CD14-positive monocyte (primary cell): Measurements from ENCODE around the gene FLNA. TPM values are rescaled to one million over a fixed set of nuclear protein-coding genes. Genes with fewer than 3 reads are reported as not detected.

Experiments used
- DNase-seq, 3 donors: peaks; one replicate each; pipeline ENCODE4 v3.0.0-alpha.2; 2011 to 2022
- H2AFZ ChIP-seq: 2 replicates; pipeline ENCODE4 v1.6.0; 2012; ENCODE audit warnings: mild to moderate bottlenecking, low read depth, low read length, inconsistent platforms; ENCODE audit not compliant: insufficient read depth, poor library complexity, severe bottlenecking
- H3K27ac ChIP-seq, 2 donors: 1 replicate in 1 of 2; 2 replicates in 1 of 2; pipeline ENCODE4 v1.5.1; 2012 to 2013; ENCODE audit warnings: low read length in 2 of 2, control low read depth in 1 of 2, inconsistent platforms in 1 of 2, low read depth in 1 of 2, mild to moderate bottlenecking in 1 of 2
- H3K27me3 ChIP-seq, 2 donors: one replicate each; pipeline versions ENCODE4 v1.6.0 to v1.6.1; 2011 to 2013; ENCODE audit warnings: low read length in 2 of 2; ENCODE audit not compliant: control insufficient read depth in 2 of 2, insufficient read depth in 2 of 2
- H3K36me3 ChIP-seq, 2 donors: replicated peaks in 1 of 2; 1 replicate in 1 of 2; 2 replicates in 1 of 2; pipeline versions ENCODE4 v1.5.1 to v1.6.1; 2012 to 2013; ENCODE audit warnings: low read length in 2 of 2, control low read depth in 1 of 2, inconsistent platforms in 1 of 2, mild to moderate bottlenecking in 1 of 2; ENCODE audit not compliant: insufficient read depth in 2 of 2, control insufficient read depth in 1 of 2
- H3K4me1 ChIP-seq, 2 donors: 1 replicate in 1 of 2; 2 replicates in 1 of 2; pipeline versions ENCODE4 v1.5.1 to v1.6.1; 2012 to 2013; ENCODE audit warnings: low read length in 2 of 2, control low read depth in 1 of 2, inconsistent platforms in 1 of 2, mild to moderate bottlenecking in 1 of 2, moderate library complexity in 1 of 2; ENCODE audit not compliant: insufficient read depth in 2 of 2, control insufficient read depth in 1 of 2
- H3K4me2 ChIP-seq: replicated peaks from 2 replicates; pipeline ENCODE3; 2012; ENCODE audit warnings: low read length, moderate library complexity, mild to moderate bottlenecking; ENCODE audit not compliant: poor library complexity, severe bottlenecking; ENCODE audit errors: extremely low read depth
- H3K4me3 ChIP-seq, 3 experiments: fragments of 200-600 bp in 1 of 3; sonication (generic) in 1 of 3; replicated peaks in 1 of 3; 1 replicate in 2 of 3; 2 replicates in 1 of 3; pipeline ENCODE4 v1.5.1; 2011 to 2013; ENCODE audit warnings: low read length in 3 of 3, mild to moderate bottlenecking in 3 of 3, control low read depth in 2 of 3, low read depth in 2 of 3, inconsistent platforms in 1 of 3, moderate library complexity in 1 of 3
- H3K79me2 ChIP-seq: 2 replicates; pipeline ENCODE4 v1.6.0; 2012; ENCODE audit warnings: mild to moderate bottlenecking, control low read depth, inconsistent platforms, low read length, moderate library complexity; ENCODE audit not compliant: insufficient read depth
- H3K9ac ChIP-seq: 2 replicates; pipeline ENCODE4 v1.6.0; 2017; ENCODE audit warnings: low read length, mild to moderate bottlenecking; ENCODE audit not compliant: insufficient read depth, poor library complexity, severe bottlenecking
- H3K9me3 ChIP-seq, 2 donors: replicated peaks in 1 of 2; 1 replicate in 1 of 2; 2 replicates in 1 of 2; pipeline versions ENCODE4 v1.5.1 to v1.6.1; 2012 to 2013; ENCODE audit warnings: low read length in 2 of 2, control low read depth in 1 of 2; ENCODE audit not compliant: control insufficient read depth in 1 of 2, insufficient read depth in 1 of 2
- H4K20me1 ChIP-seq: 2 replicates; pipeline ENCODE4 v1.6.0; 2012; ENCODE audit warnings: mild to moderate bottlenecking, low read length, control low read depth, moderate library complexity; ENCODE audit not compliant: insufficient read depth
- H3K27ac Mint-ChIP-seq, 7 donors: one replicate each; pipeline ENCODE4 v1.8.0; 2020; ENCODE audit warnings: mild to moderate bottlenecking in 7 of 7, mixed read lengths in 7 of 7, moderate library complexity in 6 of 7, inconsistent platforms in 2 of 7
- H3K27me3 Mint-ChIP-seq, 3 donors: one replicate each; pipeline ENCODE4 v1.8.0; 2021 to 2022; ENCODE audit warnings: low read depth in 3 of 3, mild to moderate bottlenecking in 3 of 3, mixed read lengths in 3 of 3, moderate library complexity in 3 of 3, inconsistent platforms in 1 of 3
- H3K36me3 Mint-ChIP-seq, 2 donors: one replicate each; pipeline ENCODE4 v1.8.0; 2020; ENCODE audit warnings: mixed read lengths in 2 of 2, inconsistent platforms in 1 of 2, mild to moderate bottlenecking in 1 of 2
- H3K4me1 Mint-ChIP-seq: one replicate; pipeline ENCODE4 v1.8.0; 2020; ENCODE audit warnings: mild to moderate bottlenecking, mixed read lengths
- H3K4me3 Mint-ChIP-seq, 2 donors: one replicate each; pipeline ENCODE4 v1.8.0; 2020; ENCODE audit warnings: mild to moderate bottlenecking in 2 of 2, mixed read lengths in 2 of 2, moderate library complexity in 1 of 2
- H3K9me3 Mint-ChIP-seq, 7 donors: one replicate each; pipeline ENCODE4 v1.8.0; 2020 to 2022; ENCODE audit warnings: mixed read lengths in 7 of 7, mild to moderate bottlenecking in 6 of 7, moderate library complexity in 6 of 7, inconsistent platforms in 2 of 7
- WGBS: methylation state at CpG from one replicate; pipeline ENCODE4 v1.1.5; 2013; ENCODE audit warnings: missing lambda C conversion rate; ENCODE audit not compliant: insufficient coverage; 5-methylcytosine and 5-hydroxymethylcytosine counted together
- intact Hi-C, 2 donors: fragments of 100-400 bp; cut with micrococcal nuclease; formaldehyde crosslinking; loops; one replicate each; pipeline versions ENCODE4 v1.15.0 to v1.15.1; 2023
- polyA plus RNA-seq, 3 donors: library from polyadenylated mRNA; depleted of rRNA in 1 of 3; unstranded in 2 of 3; stranded (reverse) in 1 of 3; fragments of 300-500 nt in 2 of 3; fragments of >200 nt in 1 of 3; fragmentation: Illumina TruSeq in 2 of 3; gene quantifications; 1 replicate in 2 of 3; 2 replicates in 1 of 3; pipeline ENCODE4 v1.2.3, GENCODE V29; 2012 to 2021
- TF ChIP-seq, protein P1 (sequence below): fragments of 200-600 bp; IDR thresholded peaks from one replicate; pipeline ENCODE4 v1.8.0; 2022; ENCODE audit warnings: antibody characterized with exemption, mild to moderate bottlenecking

Gene FLNA
- polyA plus RNA-seq, 3 donors = 111 to 874 (median 219) TPM

DNA sequence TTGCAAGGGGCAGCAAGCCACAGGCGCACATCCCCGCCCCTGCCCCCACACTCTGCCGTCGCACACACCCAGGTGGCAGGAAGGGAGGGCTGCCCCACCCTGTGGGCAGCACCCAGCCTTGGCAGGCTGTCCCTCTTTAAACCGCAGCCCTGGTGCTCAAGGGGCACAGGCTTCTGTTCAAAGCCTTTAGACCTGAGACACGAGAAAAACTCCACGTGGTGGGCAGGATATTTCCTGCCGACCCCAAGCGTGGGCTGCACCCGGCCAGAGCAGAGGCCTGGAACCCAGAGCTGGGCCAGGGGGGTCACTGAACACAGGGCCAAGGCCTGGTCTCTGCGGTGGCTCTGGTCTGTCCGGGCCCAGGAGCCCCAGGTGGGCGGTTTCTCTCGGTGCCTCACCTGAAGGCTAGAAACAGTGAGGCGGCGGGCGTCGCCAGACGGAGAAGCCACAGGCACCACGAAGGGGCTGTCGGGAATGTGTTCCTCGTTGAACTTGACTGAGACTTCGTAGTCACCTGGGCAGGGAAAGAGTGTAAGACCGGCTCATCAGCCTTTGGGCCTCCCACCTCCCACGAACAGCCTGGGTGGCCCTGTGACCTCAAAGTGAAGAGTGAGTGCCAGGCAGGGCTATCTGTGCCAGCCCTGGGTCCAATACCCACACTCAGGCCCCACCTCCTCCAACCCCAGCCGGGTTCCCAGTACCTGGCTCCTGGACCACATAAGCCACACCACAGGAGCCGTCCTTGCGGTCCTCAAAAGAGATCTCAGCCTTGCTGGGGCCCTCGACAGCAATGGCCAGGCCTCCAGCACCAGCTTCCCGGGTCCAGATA, 23.0 kb downstream of the FLNA start:
- Histone ChIP-seq H3K27me3 (no peaks in the 10 kb centered on the region), H3K27ac (peak overlapping the region; percentile 4 to 26), H4K20me1 (peaks cover 88% of the 10 kb centered on the region), H3K4me1 (peaks cover 30 to 51% of the 10 kb centered on the region in 2 donors), H3K36me3 (peaks cover 81% of the 10 kb centered on the region in 2 donors), H3K9ac (no peak overlapping the region), H3K4me2 (no peak overlapping the region), H3K79me2 (peaks cover 15% of the 10 kb centered on the region), H3K4me3 (no peak overlapping the region), H2AFZ (no peak overlapping the region), H3K9me3 (no peaks in the 10 kb centered on the region)
- Mint-ChIP-seq H3K27ac (peak overlapping the region in 5 of 7 donors; percentile 16 to 62 (median 26)), H3K9me3 (no peaks in the 10 kb centered on the region), H3K4me3 (no peak overlapping the region), H3K36me3 (peaks cover 47 to 74% of the 10 kb centered on the region in 2 donors), H3K27me3 (peaks cover 0 to 4% (median 0%) of the 10 kb centered on the region in 3 donors), H3K4me1 (peaks cover 21% of the 10 kb centered on the region)
- TF ChIP-seq, protein P1, sequence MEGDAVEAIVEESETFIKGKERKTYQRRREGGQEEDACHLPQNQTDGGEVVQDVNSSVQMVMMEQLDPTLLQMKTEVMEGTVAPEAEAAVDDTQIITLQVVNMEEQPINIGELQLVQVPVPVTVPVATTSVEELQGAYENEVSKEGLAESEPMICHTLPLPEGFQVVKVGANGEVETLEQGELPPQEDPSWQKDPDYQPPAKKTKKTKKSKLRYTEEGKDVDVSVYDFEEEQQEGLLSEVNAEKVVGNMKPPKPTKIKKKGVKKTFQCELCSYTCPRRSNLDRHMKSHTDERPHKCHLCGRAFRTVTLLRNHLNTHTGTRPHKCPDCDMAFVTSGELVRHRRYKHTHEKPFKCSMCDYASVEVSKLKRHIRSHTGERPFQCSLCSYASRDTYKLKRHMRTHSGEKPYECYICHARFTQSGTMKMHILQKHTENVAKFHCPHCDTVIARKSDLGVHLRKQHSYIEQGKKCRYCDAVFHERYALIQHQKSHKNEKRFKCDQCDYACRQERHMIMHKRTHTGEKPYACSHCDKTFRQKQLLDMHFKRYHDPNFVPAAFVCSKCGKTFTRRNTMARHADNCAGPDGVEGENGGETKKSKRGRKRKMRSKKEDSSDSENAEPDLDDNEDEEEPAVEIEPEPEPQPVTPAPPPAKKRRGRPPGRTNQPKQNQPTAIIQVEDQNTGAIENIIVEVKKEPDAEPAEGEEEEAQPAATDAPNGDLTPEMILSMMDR = no peak
- intact Hi-C loops = no loop called here
- 71% methylated on average over 19 of the region's 30 CpGs for WGBS
- DNase-seq = no peak

- H3K4me1 ChIP-seq = peaks cover 30 to 51% of the 10 kb centered on the region in 2 donors
- H3K27ac Mint-ChIP-seq = peak overlapping the region in 6 of 7 donors; percentile 12 to 72 (median 53)
- H3K4me3 ChIP-seq = no peak overlapping the region
- WGBS = 88% methylated on average over 5 of the region's 19 CpGs
- no peaks in the 10 kb centered on the region for H3K27me3 ChIP-seq
- H3K36me3 Mint-ChIP-seq = peaks cover 44 to 66% of the 10 kb centered on the region in 2 donors
- DNase-seq = no peak
- H3K9me3 ChIP-seq = no peaks in the 10 kb centered on the region
- intact Hi-C loops = no loop called here
- H3K4me2 ChIP-seq = no peak overlapping the region
- H3K36me3 ChIP-seq = peaks cover 73% of the 10 kb centered on the region in 2 donors
- peaks cover 0 to 4% (median 0%) of the 10 kb centered on the region in 3 donors for H3K27me3 Mint-ChIP-seq
- TF ChIP-seq, protein P1 = peak; percentile 13
- peaks cover 80% of the 10 kb centered on the region for H4K20me1 ChIP-seq
- H3K4me1 Mint-ChIP-seq = peaks cover 21% of the 10 kb centered on the region
- no peak overlapping the region for H2AFZ ChIP-seq
- no peak overlapping the region for H3K4me3 Mint-ChIP-seq
- H3K9me3 Mint-ChIP-seq = no peaks in the 10 kb centered on the region
- H3K27ac ChIP-seq = peak overlapping the region in 1 of 2 donors; percentile 34
- peaks cover 8% of the 10 kb centered on the region for H3K79me2 ChIP-seq
- H3K9ac ChIP-seq = no peak overlapping the region
These were observed 23.8 kb downstream of the FLNA start for GRCh38 chrX:154350429-154351182.
